Neural cell (in vitro differentiated cells): ENCODE results near the gene PHYH.

Experiments
- CTCF ChIP-seq: fragments of 450-650 bp; IDR thresholded peaks from 2 replicates; pipeline ENCODE4 v1.5.1; 2014; ENCODE audit warnings: antibody characterized with exemption, mild to moderate bottlenecking, moderate library complexity; ENCODE audit not compliant: poor library complexity, severe bottlenecking
- EP300 ChIP-seq: fragments of 450-650 bp; conservative IDR thresholded peaks from 2 replicates; pipeline ENCODE4 v1.6.1; 2014; ENCODE audit warnings: antibody characterized with exemption, mild to moderate bottlenecking, moderate library complexity; ENCODE audit not compliant: poor library complexity, severe bottlenecking
- EZH2 ChIP-seq: fragments of 200-600, 300-800 bp; shearing (Covaris generic), sonication (generic); IDR thresholded peaks from 2 replicates; pipeline ENCODE4 v1.6.1; 2014; ENCODE audit warnings: antibody characterized with exemption, low read length, borderline replicate concordance, mild to moderate bottlenecking; ENCODE audit not compliant: insufficient read depth, poor library complexity, severe bottlenecking
- MXI1 ChIP-seq: fragments of 450-650 bp; conservative IDR thresholded peaks from 2 replicates; pipeline ENCODE4 v1.6.1; 2014; ENCODE audit warnings: antibody characterized with exemption, mild to moderate bottlenecking; ENCODE audit not compliant: poor library complexity, severe bottlenecking

- TF ChIP-seq CTCF (no peak), EP300 (no peak), MXI1 (no peak), EZH2 (no peak)
Observed at GRCh38 chr10:13271552-13272163, 28.2 kb downstream of the PHYH start.
